Measurements from ENCODE around the gene AUTS2.

Gene AUTS2

GRCh38 chr7:70098905-70099672, 500.8 kb downstream of the AUTS2 start:
- FAIRE-seq: no peak

- FAIRE-seq: no peak
These were observed 506.0 kb downstream of the AUTS2 start for GRCh38 chr7:70104243-70104642.

GRCh38 chr7:70113078-70113477, 514.8 kb downstream of the AUTS2 start:
- no peak for FAIRE-seq

- FAIRE-seq: no peak
These were observed 515.3 kb downstream of the AUTS2 start for GRCh38 chr7:70113536-70113935.

GRCh38 chr7:70114806-70115205, 516.5 kb downstream of the AUTS2 start:
- no peak for FAIRE-seq

- no peak for FAIRE-seq
These were observed 518.0 kb downstream of the AUTS2 start for GRCh38 chr7:70116244-70116643.

GRCh38 chr7:70116867-70117266, 518.6 kb downstream of the AUTS2 start:
- no peak for FAIRE-seq

- no peak for FAIRE-seq
These were observed 522.6 kb downstream of the AUTS2 start for GRCh38 chr7:70120851-70121250.

GRCh38 chr7:70131817-70132216, 533.5 kb downstream of the AUTS2 start:
- no peak for FAIRE-seq

GRCh38 chr7:70132226-70132851, 534.1 kb downstream of the AUTS2 start:
- no peak for FAIRE-seq

GRCh38 chr7:70132852-70133690, 534.8 kb downstream of the AUTS2 start:
- FAIRE-seq: no peak

GRCh38 chr7:70134029-70134770, 535.9 kb downstream of the AUTS2 start:
- FAIRE-seq: no peak

GRCh38 chr7:70135656-70136055, 537.4 kb downstream of the AUTS2 start:
- no peak for FAIRE-seq

GRCh38 chr7:70137126-70137525, 538.9 kb downstream of the AUTS2 start:
- FAIRE-seq: no peak

GRCh38 chr7:70142247-70142932, 544.1 kb downstream of the AUTS2 start:
- no peak for FAIRE-seq

GRCh38 chr7:70143075-70144044, 545.1 kb downstream of the AUTS2 start:
- no peak for FAIRE-seq

GRCh38 chr7:70148997-70149396, 550.7 kb downstream of the AUTS2 start:
- FAIRE-seq: no peak

- no peak for FAIRE-seq
These were observed 554.0 kb downstream of the AUTS2 start for GRCh38 chr7:70152313-70152712.

GRCh38 chr7:70153933-70154332, 555.7 kb downstream of the AUTS2 start:
- FAIRE-seq: no peak

GRCh38 chr7:70154521-70155180, 556.4 kb downstream of the AUTS2 start:
- no peak for FAIRE-seq

- no peak for FAIRE-seq
These were observed 557.8 kb downstream of the AUTS2 start for GRCh38 chr7:70156057-70156456.

Data from A204.1 (cell line).